GM19468 (cell line): Measurements from ENCODE around the gene MSL3B.

Experiments used
- ATAC-seq: cut with Tn5 transposase; IDR thresholded peaks from one replicate; pipeline ENCODE4 v1.9.1; 2021; ENCODE audit warnings: mild to moderate bottlenecking, moderate library complexity, moderate number of reproducible peaks; ENCODE audit not compliant: unreplicated experiment; ENCODE audit errors: extremely low read depth

Gene MSL3B

DNA sequence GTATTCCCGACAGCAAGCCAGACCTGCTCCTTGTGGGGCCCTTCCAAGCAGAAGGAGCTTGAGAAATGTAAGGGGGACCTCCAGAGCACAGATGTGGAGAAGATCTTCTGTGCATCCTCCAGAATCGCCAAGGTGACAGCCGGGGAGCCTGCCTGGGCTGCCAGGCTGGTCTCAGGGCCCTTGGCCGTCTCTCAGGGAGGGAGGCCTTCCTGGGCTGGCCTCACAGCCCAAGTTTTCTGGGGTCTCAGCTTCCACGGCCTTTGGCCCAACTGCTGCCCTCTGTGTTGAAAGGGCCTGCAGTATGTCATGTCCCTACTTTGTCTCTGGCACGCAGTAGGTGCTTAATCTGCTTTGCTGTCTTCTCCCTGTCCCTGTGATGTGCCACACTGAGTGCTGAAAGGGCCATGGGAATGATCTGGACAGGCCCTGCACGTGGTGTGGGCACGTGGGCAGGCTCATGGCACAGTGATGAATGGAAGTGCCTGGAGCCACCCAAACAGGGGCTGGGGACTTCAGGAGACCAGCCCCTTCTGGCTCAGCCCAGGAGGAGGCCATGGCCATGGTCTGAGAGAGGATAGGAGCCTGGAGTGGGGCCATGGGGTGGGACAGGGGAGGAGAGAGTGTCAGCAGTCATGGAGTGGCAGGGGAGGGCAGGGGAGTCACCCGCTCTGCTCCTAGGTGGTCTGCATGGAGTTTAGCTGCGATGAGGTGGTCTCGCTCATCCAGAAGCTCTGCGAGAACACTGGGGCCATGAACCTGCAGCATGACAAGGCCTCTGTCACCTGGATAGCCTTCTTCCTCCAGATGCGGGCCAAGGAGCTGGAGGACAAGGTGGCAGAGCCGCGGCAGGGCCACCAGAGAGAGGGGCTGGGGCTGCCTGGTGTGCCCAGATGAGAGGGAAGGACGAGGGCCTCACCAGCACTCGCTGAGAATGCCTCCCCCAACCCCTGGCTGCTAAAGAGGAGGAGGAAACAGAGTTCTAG is 49.3 kb downstream of the MSL3B start:
- ATAC-seq = no peak

DNA sequence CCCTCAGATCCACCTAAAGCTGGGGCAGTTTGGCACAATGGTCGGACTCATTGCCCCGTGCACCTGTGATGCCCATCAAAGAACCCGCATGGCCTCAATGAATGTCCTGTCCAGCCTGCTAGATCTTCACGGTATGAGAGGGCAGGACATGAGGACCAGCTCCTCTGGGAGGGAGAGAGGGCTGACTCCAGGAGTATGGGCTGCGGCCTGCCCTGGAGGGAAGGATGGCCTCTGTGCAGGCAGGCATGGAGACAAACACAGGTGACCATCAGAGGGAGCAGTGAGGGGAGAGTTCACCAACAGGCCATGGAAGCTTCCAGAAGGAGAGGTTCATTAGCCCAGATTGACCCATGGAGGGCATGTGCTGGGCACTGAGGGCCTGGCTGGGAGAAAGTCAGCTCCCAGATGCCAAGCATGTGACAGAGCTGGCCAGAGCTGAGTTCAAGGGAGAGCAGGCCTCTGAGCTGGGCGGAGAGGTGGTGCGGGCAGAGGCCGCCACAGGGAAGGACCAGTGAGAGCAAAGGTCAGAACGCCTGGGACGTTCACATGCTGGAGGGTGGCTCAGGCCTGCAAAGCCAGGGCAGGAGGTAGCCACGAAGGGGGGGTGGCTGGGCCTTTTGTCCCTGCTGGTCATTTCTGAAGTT is 50.1 kb downstream of the MSL3B start:
- no peak for ATAC-seq

DNA sequence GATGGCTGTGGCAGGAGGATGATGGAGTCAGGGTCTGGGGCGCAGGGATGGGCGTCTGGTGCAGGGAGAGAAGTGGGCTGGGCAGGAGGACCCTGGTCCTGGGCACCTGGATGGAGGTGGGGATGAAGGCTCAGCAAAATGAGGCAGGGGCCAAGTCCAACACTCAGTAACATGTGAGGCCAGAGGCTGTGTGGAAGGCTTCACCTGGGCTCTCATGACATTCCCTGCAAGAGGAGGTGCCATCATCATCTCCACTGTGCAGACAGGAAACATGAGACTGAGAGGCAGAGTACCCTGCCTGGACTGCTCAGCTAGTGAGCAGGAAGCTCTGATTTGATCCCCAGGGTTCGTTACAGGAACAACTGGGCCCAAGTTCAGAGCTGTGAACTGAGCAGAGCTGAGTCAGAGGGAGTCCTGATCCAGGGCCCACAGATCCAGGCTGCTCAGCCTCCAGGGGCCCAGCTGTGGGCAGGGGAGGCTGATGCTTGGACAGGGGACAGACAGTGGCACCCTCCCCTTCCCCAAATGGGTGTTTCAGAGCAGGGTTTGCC is 50.8 kb downstream of the MSL3B start:
- ATAC-seq = no peak

DNA sequence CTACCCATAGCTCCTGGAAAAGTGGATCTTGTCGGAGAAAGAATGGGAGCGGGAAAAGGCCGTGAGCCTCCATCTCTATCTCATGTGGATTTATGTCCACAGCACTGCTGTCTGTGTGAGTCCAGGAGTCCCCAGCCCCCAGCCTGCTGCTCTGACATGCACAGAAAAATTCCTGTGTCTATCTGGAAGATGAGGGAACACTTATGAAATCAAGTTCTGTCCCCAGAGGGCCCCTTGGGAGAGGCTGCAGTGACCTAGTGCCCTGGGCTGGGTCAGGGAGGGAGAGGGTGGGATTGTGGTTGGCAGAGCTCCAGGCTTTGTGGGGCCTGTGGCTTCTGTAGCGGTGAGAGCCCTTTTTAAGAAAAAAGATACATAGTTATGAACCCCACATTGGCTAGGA is 51.4 kb downstream of the MSL3B start:
- ATAC-seq = no peak

DNA sequence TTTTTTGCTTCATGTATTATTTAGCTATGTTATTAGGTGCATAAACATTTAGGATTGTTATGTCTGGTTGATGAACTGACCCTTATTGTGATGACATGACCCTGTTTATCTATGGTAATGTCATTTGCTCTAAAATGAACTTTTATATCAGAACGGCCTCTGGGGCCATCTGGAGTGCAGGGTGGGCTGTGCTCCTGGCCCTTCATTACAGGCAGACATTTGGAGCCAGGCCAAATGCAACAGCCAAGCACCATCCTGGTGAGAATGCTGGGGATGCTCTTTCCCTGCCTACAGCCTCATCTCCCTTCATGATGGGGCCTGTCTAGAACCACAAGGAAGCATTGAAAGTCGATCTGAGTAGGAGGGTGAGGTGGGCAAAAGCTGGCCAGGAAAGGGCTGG is 51.9 kb downstream of the MSL3B start:
- no peak for ATAC-seq

DNA sequence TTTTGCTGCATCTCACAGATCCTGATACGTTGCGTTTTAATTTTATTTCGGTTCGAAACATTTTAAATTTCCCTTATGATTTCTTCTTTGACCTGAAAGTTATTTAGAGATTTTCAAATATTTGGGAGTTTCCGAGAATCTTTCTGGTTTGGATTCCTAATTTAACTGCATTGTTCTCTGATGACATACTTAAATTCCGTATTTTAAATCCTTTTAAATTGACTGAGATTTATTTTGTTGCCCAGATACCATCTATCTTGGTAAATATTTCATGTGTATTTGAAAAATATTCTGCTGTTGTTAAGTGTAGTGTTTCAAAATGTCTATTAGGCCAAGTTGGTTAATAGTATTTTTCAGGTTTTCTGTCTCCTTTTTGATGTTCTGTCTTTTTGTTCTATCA is 52.3 kb downstream of the MSL3B start:
- ATAC-seq = no peak
